SK-N-SH (cell line): ENCODE data around the gene STX16. TPM values are rescaled to one million over a fixed set of nuclear protein-coding genes. Genes with fewer than 3 reads are reported as not detected.

Experiments used
- CTCF ChIA-PET: fragments of 300-600, 350-600 bp; formaldehyde crosslinking; extraction: SDS; loops from one replicate; lab custom pipeline; 2021; lab: Yijun Ruan, JAX
- POLR2A ChIA-PET: fragments of 350-600 bp; sonication (Branson Sonifier 250); formaldehyde crosslinking; extraction: SDS; loops from one replicate; lab custom pipeline; 2020; ENCODE audit warnings: antibody characterized with exemption, inconsistent platforms; lab: Yijun Ruan, JAX
- DNase-seq: peaks from one replicate; pipeline ENCODE4 v3.0.0; 2012
- H2AFZ ChIP-seq: fragments of 200-600 bp; sonication (generic); 2 replicates; pipeline ENCODE4 v1.8.1; 2016; ENCODE audit warnings: antibody characterized with exemption, mild to moderate bottlenecking, low read depth
- H3F3A ChIP-seq: fragments of 200-600 bp; sonication (generic); replicated peaks from 2 replicates; pipeline ENCODE3; 2016; ENCODE audit warnings: antibody characterized with exemption, mild to moderate bottlenecking; ENCODE audit not compliant: insufficient read depth
- H3K27ac ChIP-seq, 2 experiments: fragments of 200-500 bp in 1 of 2; fragments of 200-600 bp in 1 of 2; sonication (Bioruptor generic) in 1 of 2; sonication (generic), shearing (Covaris generic) in 1 of 2; 2 replicates each; pipeline versions ENCODE4 v1.5.1 to v1.6.1; 2014 to 2016; ENCODE audit warnings: low read depth in 2 of 2, inconsistent platforms in 1 of 2, low read length in 1 of 2, mild to moderate bottlenecking in 1 of 2, mixed read lengths in 1 of 2
- H3K27me3 ChIP-seq: fragments of 200-600 bp; sonication (generic), shearing (Covaris generic); 2 replicates; pipeline ENCODE4 v1.6.1; 2016; ENCODE audit warnings: mixed run types; ENCODE audit not compliant: insufficient read depth
- H3K36me3 ChIP-seq, 2 experiments: fragments of 200-500 bp in 1 of 2; fragments of 200-600 bp in 1 of 2; sonication (Bioruptor generic) in 1 of 2; sonication (generic) in 1 of 2; replicated peaks in 1 of 2; 2 replicates each; pipeline versions ENCODE3 to v1.5.1; 2014 to 2016; ENCODE audit warnings: low read length in 1 of 2, mild to moderate bottlenecking in 1 of 2; ENCODE audit not compliant: insufficient read depth in 2 of 2, control insufficient read depth in 1 of 2
- H3K4me1 ChIP-seq, 2 experiments: fragments of 200-500 bp in 1 of 2; fragments of 200-600 bp in 1 of 2; sonication (Bioruptor generic) in 1 of 2; sonication (generic), shearing (Covaris generic) in 1 of 2; 2 replicates each; pipeline versions ENCODE4 v1.5.1 to v1.6.1; 2014 to 2016; ENCODE audit warnings: low read depth in 1 of 2, low read length in 1 of 2, mixed run types in 1 of 2; ENCODE audit not compliant: insufficient read depth in 2 of 2, control insufficient read depth in 1 of 2
- H3K4me2 ChIP-seq: fragments of 200-600 bp; sonication (generic), shearing (Covaris generic); 2 replicates; pipeline ENCODE4 v1.6.1; 2017; ENCODE audit warnings: mixed run types
- H3K4me3 ChIP-seq, 2 experiments: fragments of 200-500 bp in 1 of 2; fragments of 200-600 bp in 1 of 2; sonication (Bioruptor generic) in 1 of 2; sonication (generic), shearing (Covaris generic) in 1 of 2; 2 replicates each; pipeline versions ENCODE4 v1.5.1 to v1.8.1; 2014 to 2016; ENCODE audit warnings: low read depth in 2 of 2, inconsistent platforms in 1 of 2, low read length in 1 of 2, mild to moderate bottlenecking in 1 of 2, mixed read lengths in 1 of 2, moderate library complexity in 1 of 2
- H3K79me2 ChIP-seq: fragments of 200-600 bp; sonication (generic); 2 replicates; pipeline ENCODE4 v1.8.1; 2017; ENCODE audit warnings: mild to moderate bottlenecking; ENCODE audit not compliant: insufficient read depth
- H3K9ac ChIP-seq: fragments of 200-600 bp; sonication (generic); 2 replicates; pipeline ENCODE4 v1.6.1; 2017; ENCODE audit warnings: mixed run types
- H3K9me2 ChIP-seq: fragments of 200-600 bp; sonication (generic); 2 replicates; pipeline ENCODE4 v1.6.1; 2017; ENCODE audit warnings: mixed run types
- H3K9me3 ChIP-seq: fragments of 200-600 bp; sonication (generic); 2 replicates; pipeline ENCODE4 v1.6.1; 2017; ENCODE audit warnings: mixed run types, mild to moderate bottlenecking, moderate library complexity
- H4K20me1 ChIP-seq: fragments of 200-600 bp; sonication (generic); 2 replicates; pipeline ENCODE4 v1.6.1; 2017; ENCODE audit warnings: mild to moderate bottlenecking, mixed run types; ENCODE audit not compliant: insufficient read depth
- CHD2 ChIP-seq: fragments of 150-350 bp; IDR thresholded peaks from 2 replicates; pipeline ENCODE4 v1.6.1; 2018; ENCODE audit warnings: low read length; ENCODE audit not compliant: partially characterized antibody
- ELF1 ChIP-seq: IDR thresholded peaks from 2 replicates; pipeline ENCODE4 v1.4.0; 2012
- EP300 ChIP-seq, 2 experiments: IDR thresholded peaks; 2 replicates each; pipeline versions ENCODE4 v1.4.0 to v1.6.1; 2012; ENCODE audit warnings: borderline replicate concordance in 1 of 2, low read depth in 1 of 2, low read length in 1 of 2
- FOXM1 ChIP-seq: IDR thresholded peaks from 2 replicates; pipeline ENCODE4 v1.4.0; 2012; ENCODE audit warnings: low read depth, mild to moderate bottlenecking
- GABPA ChIP-seq: IDR thresholded peaks from 2 replicates; pipeline ENCODE4 v1.4.0; 2012; ENCODE audit warnings: low read depth, mild to moderate bottlenecking
- GATA2 ChIP-seq: sonication (generic); formaldehyde crosslinking; IDR thresholded peaks from 2 replicates; pipeline ENCODE4 v1.5.0; 2020; ENCODE audit warnings: mild to moderate bottlenecking, missing genetic modification reagents
- JUND ChIP-seq: IDR thresholded peaks from 2 replicates; pipeline ENCODE4 v1.4.0; 2012
- MEF2A ChIP-seq: IDR thresholded peaks from 2 replicates; pipeline ENCODE4 v1.4.0; 2012; ENCODE audit warnings: low read depth, borderline replicate concordance
- MXI1 ChIP-seq: IDR thresholded peaks from 2 replicates; pipeline ENCODE4 v1.6.1; 2012; ENCODE audit warnings: mild to moderate bottlenecking, low read depth, low read length, improper control_type of control experiment
- NRF1 ChIP-seq: IDR thresholded peaks from 2 replicates; pipeline ENCODE4 v1.6.1; 2012; ENCODE audit warnings: low read depth, mild to moderate bottlenecking, low read length
- POLR2AphosphoS5 ChIP-seq: IDR thresholded peaks from 2 replicates; pipeline ENCODE4 v1.6.1; 2012; ENCODE audit warnings: low read depth, low read length
- RCOR1 ChIP-seq: fragments of 150-350 bp; IDR thresholded peaks from 2 replicates; pipeline ENCODE4 v1.6.1; 2017; ENCODE audit warnings: antibody characterized with exemption, low read length
- SIN3A ChIP-seq: IDR thresholded peaks from 2 replicates; pipeline ENCODE4 v1.6.1; 2012; ENCODE audit warnings: low read depth, mild to moderate bottlenecking, low read length, moderate library complexity, borderline replicate concordance
- SMC3 ChIP-seq: IDR thresholded peaks from 2 replicates; pipeline ENCODE4 v1.6.1; 2012; ENCODE audit warnings: low read depth, low read length, improper control_type of control experiment
- TAF1 ChIP-seq: IDR thresholded peaks from 2 replicates; pipeline ENCODE4 v1.6.1; 2012; ENCODE audit warnings: low read depth, mild to moderate bottlenecking, low read length, moderate library complexity, borderline replicate concordance
- TCF12 ChIP-seq: IDR thresholded peaks from 2 replicates; pipeline ENCODE4 v1.4.0; 2012
- TEAD4 ChIP-seq: IDR thresholded peaks from 2 replicates; pipeline ENCODE4 v1.4.0; 2012; ENCODE audit warnings: mild to moderate bottlenecking, borderline replicate concordance; ENCODE audit not compliant: insufficient read depth
- YY1 ChIP-seq: IDR thresholded peaks from 2 replicates; pipeline ENCODE4 v1.4.0; 2012; ENCODE audit warnings: low read depth, mild to moderate bottlenecking
- WGBS: methylation state at CpG from one replicate; pipeline ENCODE4 v1.1.6; 2017; ENCODE audit warnings: low lambda C conversion rate; 5-methylcytosine and 5-hydroxymethylcytosine counted together
- polyA plus RNA-seq, 3 experiments: library from polyadenylated mRNA; depleted of rRNA; stranded (reverse); fragments of >200 nt; gene quantifications; 2 replicates each; pipeline ENCODE4 v1.2.3, GENCODE V29; 2012
- TF ChIP-seq, protein P1 (sequence below): IDR thresholded peaks from 2 replicates; pipeline ENCODE4; 2012
- TF ChIP-seq, protein P2 (sequence below): IDR thresholded peaks from 2 replicates; pipeline ENCODE4 v1.4.0; 2012; ENCODE audit warnings: low read depth
- TF ChIP-seq, protein P3 (sequence below): IDR thresholded peaks from 2 replicates; pipeline ENCODE4 v1.4.0; 2012; ENCODE audit warnings: low read depth, borderline replicate concordance
- TF ChIP-seq, protein P4 (sequence below): fragments of 200-600 bp; sonication (generic); IDR thresholded peaks from 2 replicates; pipeline ENCODE4 v1.6.1; 2017; ENCODE audit warnings: antibody characterized with exemption, mild to moderate bottlenecking, moderate library complexity
- TF ChIP-seq, protein P5 (sequence below): IDR thresholded peaks from 2 replicates; pipeline ENCODE4 v1.4.0; 2012; ENCODE audit warnings: low read depth, borderline replicate concordance
- TF ChIP-seq, protein P6 (sequence below): fragments of 150-350 bp; IDR thresholded peaks from 2 replicates; pipeline ENCODE4 v1.6.1; 2017; ENCODE audit warnings: antibody characterized with exemption, low read length, low read depth, borderline replicate concordance

Gene STX16, protein sequence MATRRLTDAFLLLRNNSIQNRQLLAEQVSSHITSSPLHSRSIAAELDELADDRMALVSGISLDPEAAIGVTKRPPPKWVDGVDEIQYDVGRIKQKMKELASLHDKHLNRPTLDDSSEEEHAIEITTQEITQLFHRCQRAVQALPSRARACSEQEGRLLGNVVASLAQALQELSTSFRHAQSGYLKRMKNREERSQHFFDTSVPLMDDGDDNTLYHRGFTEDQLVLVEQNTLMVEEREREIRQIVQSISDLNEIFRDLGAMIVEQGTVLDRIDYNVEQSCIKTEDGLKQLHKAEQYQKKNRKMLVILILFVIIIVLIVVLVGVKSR
- polyA plus RNA-seq (2012; rRNA removed) = 63.8 and 90.9 TPM in 2 replicates
- polyA plus RNA-seq (2012; cell fraction: cytosol; rRNA removed) = 54.0 and 56.0 TPM in 2 replicates
- polyA plus RNA-seq (2012; cell fraction: nucleus; rRNA removed) = 199 and 277 TPM in 2 replicates

DNA sequence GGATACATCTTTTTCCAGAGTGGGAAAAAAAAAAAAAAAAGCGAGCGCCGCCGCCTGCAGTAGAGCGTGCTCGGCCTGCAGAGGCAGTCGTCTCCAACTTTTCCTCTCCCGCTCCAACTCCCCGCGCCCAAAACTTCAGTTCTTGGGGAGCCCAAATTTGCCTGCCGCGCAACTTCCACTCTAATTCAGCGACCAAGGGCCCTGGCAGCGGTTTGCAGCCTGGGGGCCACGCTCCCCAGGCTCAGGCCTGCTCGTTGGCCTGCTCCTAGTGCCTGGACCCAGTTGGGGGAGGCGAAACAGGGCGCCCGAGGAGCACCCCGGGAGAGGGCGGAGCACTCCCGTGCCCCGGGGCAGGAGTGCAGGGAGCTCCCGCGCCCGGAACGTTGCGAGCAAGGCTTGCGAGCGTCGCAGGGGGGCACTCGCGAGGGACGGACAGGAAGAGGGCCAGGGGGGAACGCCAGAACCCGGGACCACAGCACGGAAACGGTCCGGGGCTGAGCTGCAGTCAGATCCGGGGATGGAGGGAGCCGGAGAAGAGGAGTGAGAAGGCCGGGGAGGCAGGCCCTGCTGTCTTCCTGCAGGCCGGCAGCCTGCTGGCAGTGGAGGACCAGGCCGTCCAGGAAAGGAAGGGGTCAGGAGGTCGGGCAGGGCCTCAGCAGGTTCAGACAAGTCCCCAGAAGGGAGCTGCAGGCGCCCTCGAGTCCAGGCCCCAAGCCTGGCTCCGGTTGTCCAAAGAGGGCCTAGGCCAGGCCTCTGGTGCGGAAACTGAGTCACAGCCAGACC is at the start of gene STX16:
Gene STX16 (plus strand): TSS at position 508 of the 783 bp plus-strand sequence. CDS start 724 bp downstream, outside the sequence.
- Histone ChIP-seq H4K20me1 (no peaks in the 10 kb centered on the region), H3K27me3 (no peaks in the 10 kb centered on the region), H3K4me2 (peak within 1 kb of the TSS; percentile 93), H3K79me2 (peaks cover 49% of the 10 kb centered on the region), H2AFZ (peak within 1 kb of the TSS; percentile 86), H3K4me1 (peaks cover 13 to 35% of the 10 kb centered on the region in 2 experiments), H3K9me3 (no peaks in the 10 kb centered on the region), H3K9ac (peak within 1 kb of the TSS; percentile 86), H3F3A (peaks cover 37% of the 10 kb centered on the region), H3K9me2 (no peaks in the 10 kb centered on the region), H3K27ac (peak within 1 kb of the TSS; percentile 93 to 97), H3K4me3 (peak within 1 kb of the TSS; percentile 98 to 99), H3K36me3 (peaks cover 0 to 12% of the 10 kb centered on the region in 2 experiments)
- WGBS = 2% methylated on average over 33 of the region's 49 CpGs
- peak; percentile 96 for DNase-seq
- POLR2A ChIA-PET = interaction anchor here (0.5 to 1.5 kb wide), 16 partner anchors 46 to 1378 kb away, joined by 3 to 6 read pairs (median 3); partner anchors contain the start of gene VAPB
- CTCF ChIA-PET = interaction anchor here (0.6 to 8.5 kb wide), 47 partner anchors 9 to 842 kb away, joined by 3 to 87 read pairs (median 4); partner anchors contain the start of genes GNAS and VAPB
- TF ChIP-seq GATA2 (peak; percentile 45; the same call in 1 of the 2 replicates), SMC3 (peak; percentile 36; the same call in 1 of the 2 replicates), NRF1 (no peak), TEAD4 (0 out of 2 replicates have a peak, but pooled peaks have one; percentile 31), POLR2AphosphoS5 (peak; percentile 86), GABPA (peak; percentile 99), EP300 (IDR thresholded peaks at IDR 0.05; ENCODE audit: borderline replicate concordance in 1 of 2, low read depth in 1 of 2, low read length in 1 of 2) (peak in 1 of 2 experiments; percentile 50; a peak in 2 of 4 replicates), ELF1 (peak; percentile 83), FOXM1 (0 out of 2 replicates have a peak, but pooled peaks have one; percentile 29), TCF12 (peak; percentile 45; the same call in 1 of the 2 replicates), YY1 (no peak), TAF1 (peak; percentile 94), JUND (no peak), SIN3A (peak; percentile 90; the same call in 1 of the 2 replicates), MEF2A (peak; percentile 47; the same call in 1 of the 2 replicates), MXI1 (peak; percentile 41; the same call in 1 of the 2 replicates), CHD2 (peak; percentile 81), RCOR1 (peak; percentile 83)
- TF ChIP-seq, protein P1, sequence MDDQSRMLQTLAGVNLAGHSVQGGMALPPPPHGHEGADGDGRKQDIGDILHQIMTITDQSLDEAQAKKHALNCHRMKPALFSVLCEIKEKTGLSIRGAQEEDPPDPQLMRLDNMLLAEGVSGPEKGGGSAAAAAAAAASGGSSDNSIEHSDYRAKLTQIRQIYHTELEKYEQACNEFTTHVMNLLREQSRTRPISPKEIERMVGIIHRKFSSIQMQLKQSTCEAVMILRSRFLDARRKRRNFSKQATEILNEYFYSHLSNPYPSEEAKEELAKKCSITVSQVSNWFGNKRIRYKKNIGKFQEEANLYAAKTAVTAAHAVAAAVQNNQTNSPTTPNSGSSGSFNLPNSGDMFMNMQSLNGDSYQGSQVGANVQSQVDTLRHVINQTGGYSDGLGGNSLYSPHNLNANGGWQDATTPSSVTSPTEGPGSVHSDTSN = no peak; the same call in 1 of the 2 replicates
- TF ChIP-seq, protein P2, sequence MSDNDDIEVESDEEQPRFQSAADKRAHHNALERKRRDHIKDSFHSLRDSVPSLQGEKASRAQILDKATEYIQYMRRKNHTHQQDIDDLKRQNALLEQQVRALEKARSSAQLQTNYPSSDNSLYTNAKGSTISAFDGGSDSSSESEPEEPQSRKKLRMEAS = peak; percentile 82
- TF ChIP-seq, protein P3, sequence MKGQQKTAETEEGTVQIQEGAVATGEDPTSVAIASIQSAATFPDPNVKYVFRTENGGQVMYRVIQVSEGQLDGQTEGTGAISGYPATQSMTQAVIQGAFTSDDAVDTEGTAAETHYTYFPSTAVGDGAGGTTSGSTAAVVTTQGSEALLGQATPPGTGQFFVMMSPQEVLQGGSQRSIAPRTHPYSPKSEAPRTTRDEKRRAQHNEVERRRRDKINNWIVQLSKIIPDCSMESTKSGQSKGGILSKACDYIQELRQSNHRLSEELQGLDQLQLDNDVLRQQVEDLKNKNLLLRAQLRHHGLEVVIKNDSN = 0 out of 2 replicates have a peak, but pooled peaks have one; percentile 52
- TF ChIP-seq, protein P4, sequence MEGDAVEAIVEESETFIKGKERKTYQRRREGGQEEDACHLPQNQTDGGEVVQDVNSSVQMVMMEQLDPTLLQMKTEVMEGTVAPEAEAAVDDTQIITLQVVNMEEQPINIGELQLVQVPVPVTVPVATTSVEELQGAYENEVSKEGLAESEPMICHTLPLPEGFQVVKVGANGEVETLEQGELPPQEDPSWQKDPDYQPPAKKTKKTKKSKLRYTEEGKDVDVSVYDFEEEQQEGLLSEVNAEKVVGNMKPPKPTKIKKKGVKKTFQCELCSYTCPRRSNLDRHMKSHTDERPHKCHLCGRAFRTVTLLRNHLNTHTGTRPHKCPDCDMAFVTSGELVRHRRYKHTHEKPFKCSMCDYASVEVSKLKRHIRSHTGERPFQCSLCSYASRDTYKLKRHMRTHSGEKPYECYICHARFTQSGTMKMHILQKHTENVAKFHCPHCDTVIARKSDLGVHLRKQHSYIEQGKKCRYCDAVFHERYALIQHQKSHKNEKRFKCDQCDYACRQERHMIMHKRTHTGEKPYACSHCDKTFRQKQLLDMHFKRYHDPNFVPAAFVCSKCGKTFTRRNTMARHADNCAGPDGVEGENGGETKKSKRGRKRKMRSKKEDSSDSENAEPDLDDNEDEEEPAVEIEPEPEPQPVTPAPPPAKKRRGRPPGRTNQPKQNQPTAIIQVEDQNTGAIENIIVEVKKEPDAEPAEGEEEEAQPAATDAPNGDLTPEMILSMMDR = peak; percentile 68
- TF ChIP-seq, protein P5, sequence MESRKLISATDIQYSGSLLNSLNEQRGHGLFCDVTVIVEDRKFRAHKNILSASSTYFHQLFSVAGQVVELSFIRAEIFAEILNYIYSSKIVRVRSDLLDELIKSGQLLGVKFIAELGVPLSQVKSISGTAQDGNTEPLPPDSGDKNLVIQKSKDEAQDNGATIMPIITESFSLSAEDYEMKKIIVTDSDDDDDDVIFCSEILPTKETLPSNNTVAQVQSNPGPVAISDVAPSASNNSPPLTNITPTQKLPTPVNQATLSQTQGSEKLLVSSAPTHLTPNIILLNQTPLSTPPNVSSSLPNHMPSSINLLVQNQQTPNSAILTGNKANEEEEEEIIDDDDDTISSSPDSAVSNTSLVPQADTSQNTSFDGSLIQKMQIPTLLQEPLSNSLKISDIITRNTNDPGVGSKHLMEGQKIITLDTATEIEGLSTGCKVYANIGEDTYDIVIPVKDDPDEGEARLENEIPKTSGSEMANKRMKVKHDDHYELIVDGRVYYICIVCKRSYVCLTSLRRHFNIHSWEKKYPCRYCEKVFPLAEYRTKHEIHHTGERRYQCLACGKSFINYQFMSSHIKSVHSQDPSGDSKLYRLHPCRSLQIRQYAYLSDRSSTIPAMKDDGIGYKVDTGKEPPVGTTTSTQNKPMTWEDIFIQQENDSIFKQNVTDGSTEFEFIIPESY = 0 out of 2 replicates have a peak, but pooled peaks have one; percentile 27
- TF ChIP-seq, protein P6, sequence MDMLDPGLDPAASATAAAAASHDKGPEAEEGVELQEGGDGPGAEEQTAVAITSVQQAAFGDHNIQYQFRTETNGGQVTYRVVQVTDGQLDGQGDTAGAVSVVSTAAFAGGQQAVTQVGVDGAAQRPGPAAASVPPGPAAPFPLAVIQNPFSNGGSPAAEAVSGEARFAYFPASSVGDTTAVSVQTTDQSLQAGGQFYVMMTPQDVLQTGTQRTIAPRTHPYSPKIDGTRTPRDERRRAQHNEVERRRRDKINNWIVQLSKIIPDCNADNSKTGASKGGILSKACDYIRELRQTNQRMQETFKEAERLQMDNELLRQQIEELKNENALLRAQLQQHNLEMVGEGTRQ = no peak
